ENCODE data around the gene CELF5.

CELF5 gene

GRCh38 chr19:3262362-3262761, 37.9 kb downstream of the CELF5 start:
- no peak for TF ChIP-seq CTCF (IDR thresholded peaks at IDR 0.05; ENCODE audit: insufficient read depth, low read depth, low read length, missing control alignments)
- H3K4me3 ChIP-seq (ENCODE audit: low read length) = no peak overlapping the region
- no peak for DNase-seq (ENCODE audit: low read depth)

GRCh38 chr19:3263866-3264265, 39.4 kb downstream of the CELF5 start:
- TF ChIP-seq CTCF (IDR thresholded peaks at IDR 0.05; ENCODE audit: insufficient read depth, low read depth, low read length, missing control alignments) = no peak
- DNase-seq (ENCODE audit: low read depth) = no peak
- H3K4me3 ChIP-seq (ENCODE audit: low read length) = no peak overlapping the region

- TF ChIP-seq CTCF (IDR thresholded peaks at IDR 0.05; ENCODE audit: insufficient read depth, low read depth, low read length, missing control alignments) = no peak
- H3K4me3 ChIP-seq (ENCODE audit: low read length) = no peak overlapping the region
- DNase-seq (ENCODE audit: low read depth) = no peak
Observed at GRCh38 chr19:3265432-3265831, 41.0 kb downstream of the CELF5 start.

GRCh38 chr19:3266092-3266693, 41.7 kb downstream of the CELF5 start:
- no peak for DNase-seq (ENCODE audit: low read depth)
- no peak overlapping the region for H3K4me3 ChIP-seq (ENCODE audit: low read length)
- no peak for TF ChIP-seq CTCF (IDR thresholded peaks at IDR 0.05; ENCODE audit: insufficient read depth, low read depth, low read length, missing control alignments)

- H3K4me3 ChIP-seq (ENCODE audit: low read length) = no peak overlapping the region
- DNase-seq (ENCODE audit: low read depth) = no peak
- TF ChIP-seq CTCF (IDR thresholded peaks at IDR 0.05; ENCODE audit: insufficient read depth, low read depth, low read length, missing control alignments) = no peak
Observed at GRCh38 chr19:3266792-3267514, 42.5 kb downstream of the CELF5 start.

- TF ChIP-seq CTCF (IDR thresholded peaks at IDR 0.05; ENCODE audit: insufficient read depth, low read depth, low read length, missing control alignments) = no peak
- DNase-seq (ENCODE audit: low read depth) = no peak
- H3K4me3 ChIP-seq (ENCODE audit: low read length) = no peak overlapping the region
Observed at GRCh38 chr19:3268326-3268725, 43.9 kb downstream of the CELF5 start.

- TF ChIP-seq CTCF (IDR thresholded peaks at IDR 0.05; ENCODE audit: insufficient read depth, low read depth, low read length, missing control alignments) = no peak
- no peak for DNase-seq (ENCODE audit: low read depth)
- no peak overlapping the region for H3K4me3 ChIP-seq (ENCODE audit: low read length)
Observed at GRCh38 chr19:3268763-3269162, 44.3 kb downstream of the CELF5 start.
